Endodermal cell (in vitro differentiated cells): ENCODE data around the gene TIMM17A. TPM values are rescaled to one million over a fixed set of nuclear protein-coding genes. Genes with fewer than 3 reads are reported as not detected.

Source experiments
- DNase-seq: peaks from one replicate; pipeline ENCODE4 v3.0.0-alpha.2; 2017
- H3K27ac ChIP-seq: 2 replicates; pipeline ENCODE4 v1.5.1; 2013; ENCODE audit warnings: mild to moderate bottlenecking, low read depth, low read length, moderate library complexity
- H3K27me3 ChIP-seq: 2 replicates; pipeline ENCODE4 v1.6.1; 2013; ENCODE audit warnings: mild to moderate bottlenecking, low read length, moderate library complexity; ENCODE audit not compliant: insufficient read depth, control insufficient read depth, poor library complexity, severe bottlenecking
- H3K36me3 ChIP-seq: 2 replicates; pipeline ENCODE4 v1.7.0; 2013; ENCODE audit warnings: mild to moderate bottlenecking, low read length, moderate library complexity; ENCODE audit not compliant: control insufficient read depth, insufficient read depth
- H3K4me1 ChIP-seq: one replicate; pipeline ENCODE4 v1.7.0; 2013; ENCODE audit warnings: low read length; ENCODE audit not compliant: control insufficient read depth, insufficient read depth
- H3K4me3 ChIP-seq: 2 replicates; pipeline ENCODE4 v1.5.1; 2013; ENCODE audit warnings: mild to moderate bottlenecking, low read length, moderate library complexity
- H3K9ac ChIP-seq: 2 replicates; pipeline ENCODE4 v1.6.1; 2013; ENCODE audit warnings: mild to moderate bottlenecking, low read length, moderate library complexity; ENCODE audit not compliant: poor library complexity, severe bottlenecking; ENCODE audit errors: extremely low read depth
- H3K9me3 ChIP-seq: 2 replicates; pipeline ENCODE4 v1.6.1; 2013; ENCODE audit warnings: mild to moderate bottlenecking, low read length, moderate library complexity; ENCODE audit not compliant: control insufficient read depth
- H3K27ac Mint-ChIP-seq: 2 replicates; pipeline ENCODE4 v1.8.0; 2020; ENCODE audit warnings: mixed read lengths
- H3K27me3 Mint-ChIP-seq: 2 replicates; pipeline ENCODE4 v1.8.0; 2021; ENCODE audit warnings: mild to moderate bottlenecking, mixed read lengths; ENCODE audit not compliant: insufficient read depth
- H3K36me3 Mint-ChIP-seq: 2 replicates; pipeline ENCODE4 v1.8.0; 2020; ENCODE audit warnings: low read depth, mixed read lengths
- H3K4me1 Mint-ChIP-seq: 2 replicates; pipeline ENCODE4 v1.8.0; 2020; ENCODE audit warnings: mixed read lengths
- H3K4me3 Mint-ChIP-seq: 2 replicates; pipeline ENCODE4 v1.8.0; 2020; ENCODE audit warnings: mild to moderate bottlenecking, moderate library complexity, mixed read lengths
- H3K9me3 Mint-ChIP-seq: 2 replicates; pipeline ENCODE4 v1.8.0; 2020; ENCODE audit warnings: mild to moderate bottlenecking, mixed read lengths
- CTCF ChIP-seq: fragments of 200-600 bp; sonication (generic); conservative IDR thresholded peaks from 2 replicates; pipeline ENCODE4 v1.5.0; 2021; ENCODE audit warnings: antibody characterized with exemption, mild to moderate bottlenecking
- WGBS, 2 experiments: methylation state at CpG; one replicate each; pipeline versions ENCODE4 v1.1.5 to v1.1.7; 2013; ENCODE audit warnings: missing lambda C conversion rate in 2 of 2, mixed read lengths in 1 of 2; ENCODE audit not compliant: insufficient coverage in 1 of 2, insufficient read length in 1 of 2; 5-methylcytosine and 5-hydroxymethylcytosine counted together
- total RNA-seq, 2 donors: library from RNA; stranded (reverse); fragmentation: NEBNext Ultra II Directional in 1 of 2; extraction: Animal tissue kit (Norgen Biotek cat#: 25700) in 1 of 2; gene quantifications; 2 replicates in 1 of 2; 3 replicates in 1 of 2; pipeline ENCODE4 v1.2.1, GENCODE V29; 2021

TIMM17A gene
- total RNA-seq, 2 donors from 2014 or later = 41.7 to 47.4 TPM

DNA sequence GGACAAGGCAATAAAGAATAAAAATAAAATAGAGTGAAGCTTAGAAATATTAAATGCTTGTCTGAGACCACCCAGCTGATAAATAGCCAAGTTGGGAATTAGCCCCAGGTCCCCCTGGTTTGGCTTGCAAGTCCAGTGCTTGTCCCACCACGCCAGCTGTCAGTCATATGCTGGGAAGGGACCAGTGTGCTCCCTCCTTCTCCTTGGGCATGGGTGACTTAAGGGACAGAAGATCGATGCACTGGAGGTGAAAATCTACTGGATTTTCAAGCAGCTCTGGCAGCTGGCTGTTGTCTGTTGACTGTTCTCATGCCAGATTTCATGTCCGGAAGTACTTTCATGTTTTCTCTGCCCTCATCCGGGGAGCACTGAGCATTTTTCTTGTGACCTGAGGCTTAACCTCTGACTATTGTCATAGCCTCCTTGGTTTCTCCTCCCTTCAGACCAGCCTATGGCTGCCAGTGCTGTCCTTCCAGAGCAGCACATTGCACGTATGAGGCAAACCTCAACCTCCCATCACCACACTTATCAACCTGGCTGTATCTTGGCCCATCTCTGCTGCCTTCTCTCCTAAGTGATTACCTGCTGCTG is 21.4 kb upstream of the TIMM17A start:
- no peak overlapping the region for H3K4me3 Mint-ChIP-seq
- no peak for TF ChIP-seq CTCF
- no peaks in the 10 kb centered on the region for H3K36me3 Mint-ChIP-seq
- Histone ChIP-seq H3K36me3 (no peaks in the 10 kb centered on the region), H3K9me3 (no peaks in the 10 kb centered on the region), H3K4me1 (no peaks in the 10 kb centered on the region), H3K27ac (no peak overlapping the region), H3K9ac (no peak overlapping the region), H3K27me3 (peaks cover 13% of the 10 kb centered on the region), H3K4me3 (no peak overlapping the region)
- 88 to 89% methylated on average over 4 to 5 of the region's 5 CpGs for WGBS, 2 experiments
- no peak for DNase-seq
- H3K9me3 Mint-ChIP-seq = no peaks in the 10 kb centered on the region
- peaks cover 3% of the 10 kb centered on the region for H3K4me1 Mint-ChIP-seq
- peaks cover 8% of the 10 kb centered on the region for H3K27me3 Mint-ChIP-seq
- no peak overlapping the region for H3K27ac Mint-ChIP-seq

GRCh38 chr1:201937624-201938213 is 17.6 kb upstream of the TIMM17A start:
- H3K27ac Mint-ChIP-seq = no peak overlapping the region
- Histone ChIP-seq H3K27me3 (peaks cover 13% of the 10 kb centered on the region), H3K4me1 (no peaks in the 10 kb centered on the region), H3K36me3 (no peaks in the 10 kb centered on the region), H3K9ac (no peak overlapping the region), H3K9me3 (no peaks in the 10 kb centered on the region), H3K27ac (no peak overlapping the region), H3K4me3 (no peak overlapping the region)
- peaks cover 8% of the 10 kb centered on the region for H3K27me3 Mint-ChIP-seq
- DNase-seq = no peak
- no peak overlapping the region for H3K4me3 Mint-ChIP-seq
- no peaks in the 10 kb centered on the region for H3K9me3 Mint-ChIP-seq
- H3K36me3 Mint-ChIP-seq = no peaks in the 10 kb centered on the region
- peaks cover 11% of the 10 kb centered on the region for H3K4me1 Mint-ChIP-seq
- TF ChIP-seq CTCF = no peak
- 99% methylated on average over 5 of the region's 5 CpGs; no CpG with 5 or more reads in 1 of the 2 experiments for WGBS, 2 experiments

- Mint-ChIP-seq H3K36me3 (no peaks in the 10 kb centered on the region), H3K27ac (no peak overlapping the region), H3K4me3 (no peak overlapping the region), H3K4me1 (peaks cover 20% of the 10 kb centered on the region), H3K9me3 (no peaks in the 10 kb centered on the region), H3K27me3 (peaks cover 8% of the 10 kb centered on the region)
- Histone ChIP-seq H3K4me3 (no peak overlapping the region), H3K4me1 (no peaks in the 10 kb centered on the region), H3K36me3 (no peaks in the 10 kb centered on the region), H3K9ac (no peak overlapping the region), H3K9me3 (no peaks in the 10 kb centered on the region), H3K27me3 (peaks cover 13% of the 10 kb centered on the region), H3K27ac (no peak overlapping the region)
- no peak for TF ChIP-seq CTCF
- DNase-seq = no peak
- 68 to 77% methylated on average over 4 of the region's 4 CpGs for WGBS, 2 experiments
These were observed 16.8 kb upstream of the TIMM17A start for GRCh38 chr1:201938440-201939035.
